PC-3 (cell line): ENCODE data around the gene CLOCK.

ENCODE experiments used
- EZH2 ChIP-seq: fragments of 300-600 bp; sonication (generic); IDR thresholded peaks from one replicate; pipeline ENCODE4 v1.6.1; 2017; ENCODE audit warnings: antibody characterized with exemption, mild to moderate bottlenecking, low read length; ENCODE audit not compliant: unreplicated experiment
- EZH2phosphoT487 ChIP-seq: fragments of 300-600 bp; sonication (generic); IDR thresholded peaks from 2 replicates; pipeline ENCODE4 v1.6.1; 2018; ENCODE audit warnings: mild to moderate bottlenecking, antibody characterized with exemption, low read length, borderline replicate concordance
- TF ChIP-seq, protein P1 (sequence below): fragments of 300-600 bp; sonication (generic); conservative IDR thresholded peaks from 2 replicates; pipeline ENCODE4 v1.5.1; 2017; ENCODE audit warnings: antibody characterized with exemption, low read depth, mild to moderate bottlenecking, low read length

DNA sequence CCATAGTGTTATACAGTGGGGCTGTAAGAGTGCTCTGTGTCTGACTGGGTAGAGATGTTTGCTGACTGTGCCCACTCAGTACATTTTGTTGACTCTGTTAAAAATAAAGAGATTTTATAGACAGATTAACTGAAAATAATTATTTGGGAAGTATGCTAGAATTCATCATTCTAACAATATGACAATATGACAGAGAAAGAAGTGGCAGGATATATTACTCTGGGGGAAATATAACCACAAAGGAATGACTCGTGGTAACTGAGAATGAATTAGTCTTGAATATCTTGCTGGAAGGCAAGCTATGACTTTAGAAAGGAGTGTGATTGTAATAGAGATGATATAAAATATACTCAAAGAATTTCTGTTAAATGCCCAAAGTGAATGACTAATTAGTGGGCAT is 104.2 kb downstream of the CLOCK start:
- TF ChIP-seq, protein P1, sequence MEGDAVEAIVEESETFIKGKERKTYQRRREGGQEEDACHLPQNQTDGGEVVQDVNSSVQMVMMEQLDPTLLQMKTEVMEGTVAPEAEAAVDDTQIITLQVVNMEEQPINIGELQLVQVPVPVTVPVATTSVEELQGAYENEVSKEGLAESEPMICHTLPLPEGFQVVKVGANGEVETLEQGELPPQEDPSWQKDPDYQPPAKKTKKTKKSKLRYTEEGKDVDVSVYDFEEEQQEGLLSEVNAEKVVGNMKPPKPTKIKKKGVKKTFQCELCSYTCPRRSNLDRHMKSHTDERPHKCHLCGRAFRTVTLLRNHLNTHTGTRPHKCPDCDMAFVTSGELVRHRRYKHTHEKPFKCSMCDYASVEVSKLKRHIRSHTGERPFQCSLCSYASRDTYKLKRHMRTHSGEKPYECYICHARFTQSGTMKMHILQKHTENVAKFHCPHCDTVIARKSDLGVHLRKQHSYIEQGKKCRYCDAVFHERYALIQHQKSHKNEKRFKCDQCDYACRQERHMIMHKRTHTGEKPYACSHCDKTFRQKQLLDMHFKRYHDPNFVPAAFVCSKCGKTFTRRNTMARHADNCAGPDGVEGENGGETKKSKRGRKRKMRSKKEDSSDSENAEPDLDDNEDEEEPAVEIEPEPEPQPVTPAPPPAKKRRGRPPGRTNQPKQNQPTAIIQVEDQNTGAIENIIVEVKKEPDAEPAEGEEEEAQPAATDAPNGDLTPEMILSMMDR, result no peak
- no peak for TF ChIP-seq EZH2
- no peak for TF ChIP-seq EZH2phosphoT487
